ENCODE data around the gene PITPNM3. TPM values are rescaled to one million over a fixed set of nuclear protein-coding genes. Genes with fewer than 3 reads are reported as not detected.

Gene PITPNM3
- total and polyA plus RNA-seq, 12 donors = 1.1 to 9.8 (median 6.8) TPM

DNA sequence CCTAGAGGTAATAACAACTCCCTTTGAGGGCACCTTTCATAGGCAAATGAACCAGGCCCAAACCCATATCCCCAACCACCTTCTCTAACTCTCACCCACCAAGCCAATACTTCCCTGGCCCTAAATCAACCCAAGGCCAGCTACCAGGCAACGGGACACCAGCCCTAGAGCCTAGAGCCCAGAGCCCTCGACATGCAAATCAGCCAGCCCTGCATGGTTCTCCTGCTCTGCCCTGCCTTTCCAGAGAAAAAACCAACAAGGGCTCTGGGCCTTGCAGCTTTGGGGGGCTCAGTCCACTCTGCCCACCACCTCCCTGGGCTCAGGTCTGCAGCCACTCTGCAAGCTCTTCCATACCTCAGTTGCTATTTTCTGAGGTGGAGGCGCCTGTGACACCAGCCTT, 55.0 kb downstream of the PITPNM3 start:
- intact Hi-C loops (cut with DNase I) = no loop called here
- TF ChIP-seq, protein P1, sequence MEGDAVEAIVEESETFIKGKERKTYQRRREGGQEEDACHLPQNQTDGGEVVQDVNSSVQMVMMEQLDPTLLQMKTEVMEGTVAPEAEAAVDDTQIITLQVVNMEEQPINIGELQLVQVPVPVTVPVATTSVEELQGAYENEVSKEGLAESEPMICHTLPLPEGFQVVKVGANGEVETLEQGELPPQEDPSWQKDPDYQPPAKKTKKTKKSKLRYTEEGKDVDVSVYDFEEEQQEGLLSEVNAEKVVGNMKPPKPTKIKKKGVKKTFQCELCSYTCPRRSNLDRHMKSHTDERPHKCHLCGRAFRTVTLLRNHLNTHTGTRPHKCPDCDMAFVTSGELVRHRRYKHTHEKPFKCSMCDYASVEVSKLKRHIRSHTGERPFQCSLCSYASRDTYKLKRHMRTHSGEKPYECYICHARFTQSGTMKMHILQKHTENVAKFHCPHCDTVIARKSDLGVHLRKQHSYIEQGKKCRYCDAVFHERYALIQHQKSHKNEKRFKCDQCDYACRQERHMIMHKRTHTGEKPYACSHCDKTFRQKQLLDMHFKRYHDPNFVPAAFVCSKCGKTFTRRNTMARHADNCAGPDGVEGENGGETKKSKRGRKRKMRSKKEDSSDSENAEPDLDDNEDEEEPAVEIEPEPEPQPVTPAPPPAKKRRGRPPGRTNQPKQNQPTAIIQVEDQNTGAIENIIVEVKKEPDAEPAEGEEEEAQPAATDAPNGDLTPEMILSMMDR (IDR thresholded peaks at IDR 0.05) = no peak
- no peak for TF ChIP-seq POLR2A (IDR thresholded peaks at IDR 0.05)
- no peak overlapping the region for H3K4me3 ChIP-seq
- H3K27me3 ChIP-seq = no peaks in the 10 kb centered on the region
- no peak for DNase-seq
- H3K9me3 ChIP-seq (replicated peaks in 1 of 3) = no peaks in the 10 kb centered on the region
- WGBS, 4 donors = 75 to 91% (median 82%) methylated on average over 2 to 3 of the region's 3 CpGs
- no peaks in the 10 kb centered on the region for H3K36me3 ChIP-seq (replicated peaks in 1 of 2)
- no peak overlapping the region for H3K27ac ChIP-seq
- H3K4me1 ChIP-seq (replicated peaks in 1 of 2) = peaks cover 0 to 9% of the 10 kb centered on the region in 2 donors

DNA sequence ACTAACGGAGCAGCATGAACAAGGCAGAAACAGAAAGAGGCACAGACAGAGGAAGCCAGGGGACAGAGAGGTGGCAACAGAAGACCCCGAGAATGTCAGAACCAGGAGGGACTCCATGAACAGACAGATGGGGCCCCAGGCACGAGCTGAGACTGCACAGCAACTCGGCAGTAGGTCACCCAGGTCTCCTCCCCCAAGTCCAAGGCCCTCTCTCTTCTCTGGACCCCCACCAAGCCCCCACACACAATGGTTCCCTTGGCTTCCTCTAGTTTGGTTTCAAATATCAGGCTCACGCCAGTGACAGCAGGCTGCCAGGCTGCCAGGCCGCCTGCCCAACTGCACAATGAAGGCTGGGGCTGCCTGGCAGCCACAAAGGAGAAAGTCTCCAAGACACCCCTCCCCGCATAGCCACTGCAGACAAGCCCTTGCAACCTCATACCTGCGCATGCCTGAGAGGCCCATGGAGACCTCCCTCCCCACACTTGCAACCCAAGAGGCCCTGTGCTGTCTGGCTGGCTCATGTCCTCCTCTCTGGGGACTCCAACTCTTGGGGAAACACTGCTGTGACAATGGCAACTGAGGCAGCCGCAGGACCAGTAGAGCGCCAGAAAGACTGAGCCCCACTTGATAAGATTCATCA, 57.3 kb downstream of the PITPNM3 start:
- no peak for TF ChIP-seq POLR2A (IDR thresholded peaks at IDR 0.05)
- TF ChIP-seq, protein P1 (IDR thresholded peaks at IDR 0.05) = no peak
- no peaks in the 10 kb centered on the region for H3K27me3 ChIP-seq
- H3K4me3 ChIP-seq = no peak overlapping the region
- intact Hi-C loops (cut with DNase I) = no loop called here
- peak in 1 of 7 donors; percentile 31 for DNase-seq
- H3K4me1 ChIP-seq (replicated peaks in 1 of 2) = no peaks in the 10 kb centered on the region
- no peak overlapping the region for H3K27ac ChIP-seq
- no peaks in the 10 kb centered on the region for H3K9me3 ChIP-seq (replicated peaks in 1 of 3)
- H3K36me3 ChIP-seq (replicated peaks in 1 of 2) = no peaks in the 10 kb centered on the region
- WGBS, 4 donors = 85 to 96% (median 93%) methylated on average over 9 to 10 of the region's 10 CpGs

DNA sequence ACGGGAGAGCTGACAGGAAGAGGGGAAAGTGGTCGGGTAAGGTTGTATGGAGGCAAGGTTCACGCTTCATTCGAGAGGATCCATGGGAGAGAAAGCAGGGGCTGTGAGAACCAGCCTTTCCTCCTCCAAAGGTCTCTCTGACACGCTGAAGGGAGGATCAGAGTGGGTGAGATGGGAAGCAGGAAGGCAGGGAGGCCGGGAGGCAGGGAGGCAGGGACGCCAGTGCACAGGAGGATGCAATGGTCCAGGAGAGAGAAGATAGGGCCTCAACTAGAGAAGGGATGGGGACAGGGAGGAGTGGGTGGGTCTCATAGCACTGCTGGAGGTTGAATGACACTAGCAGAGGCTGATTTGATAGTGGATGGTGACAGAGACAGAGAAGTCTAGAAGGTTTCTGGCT, 58.0 kb downstream of the PITPNM3 start:
- Histone ChIP-seq H3K9me3 (replicated peaks in 1 of 3) (no peaks in the 10 kb centered on the region), H3K27ac (no peak overlapping the region), H3K36me3 (replicated peaks in 1 of 2) (no peaks in the 10 kb centered on the region), H3K27me3 (no peaks in the 10 kb centered on the region), H3K4me1 (replicated peaks in 1 of 2) (no peaks in the 10 kb centered on the region), H3K4me3 (no peak overlapping the region)
- 78 to 91% (median 88%) methylated on average over 7 of the region's 7 CpGs for WGBS, 4 donors
- peak in 1 of 7 donors; percentile 2 for DNase-seq
- no peak for TF ChIP-seq POLR2A (IDR thresholded peaks at IDR 0.05)
- TF ChIP-seq, protein P1 (IDR thresholded peaks at IDR 0.05) = no peak
- intact Hi-C loops (cut with DNase I) = no loop called here

DNA sequence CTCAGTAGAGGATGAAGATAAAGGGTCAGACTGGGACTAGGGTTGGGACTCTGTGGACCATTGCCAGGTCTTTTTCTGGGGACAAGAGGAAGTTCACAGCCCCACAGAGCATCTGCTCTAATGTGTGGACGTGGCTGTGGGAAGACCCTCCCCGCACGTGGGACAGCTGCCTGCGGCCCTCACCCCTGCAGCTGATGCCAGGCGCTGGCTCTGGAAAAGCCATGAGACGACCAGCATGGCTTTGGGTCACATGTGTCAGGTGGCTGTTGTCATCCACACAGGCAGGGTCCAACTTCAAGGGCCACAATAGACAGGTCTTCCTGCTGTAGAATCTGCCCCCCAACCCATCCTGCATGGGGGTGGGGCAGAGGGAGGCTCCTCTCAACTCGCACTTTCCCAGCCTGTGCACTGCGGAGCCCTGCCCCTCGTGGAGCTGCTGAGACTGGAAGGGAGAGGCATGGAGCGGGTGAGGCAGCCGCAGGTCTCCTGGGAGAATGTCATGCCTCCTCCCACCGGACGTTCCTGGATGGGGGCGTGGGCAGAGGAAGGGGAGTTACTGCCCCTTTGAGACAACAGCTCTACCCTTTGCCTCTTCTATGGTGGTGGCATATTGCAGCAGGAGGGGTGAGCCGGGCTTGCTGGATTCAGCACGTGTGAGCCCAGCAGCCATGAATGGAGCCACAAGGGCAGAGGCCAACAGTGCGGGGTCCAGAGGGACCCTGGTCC, 58.7 kb downstream of the PITPNM3 start:
- no peaks in the 10 kb centered on the region for H3K36me3 ChIP-seq (replicated peaks in 1 of 2)
- H3K4me3 ChIP-seq = no peak overlapping the region
- H3K4me1 ChIP-seq (replicated peaks in 1 of 2) = no peaks in the 10 kb centered on the region
- peak in 1 of 7 donors; percentile 37 for DNase-seq
- 69 to 78% (median 74%) methylated on average over 6 to 17 of the region's 17 CpGs for WGBS, 4 donors
- H3K27me3 ChIP-seq = no peaks in the 10 kb centered on the region
- H3K9me3 ChIP-seq (replicated peaks in 1 of 3) = no peaks in the 10 kb centered on the region
- no peak overlapping the region for H3K27ac ChIP-seq
- intact Hi-C loops (cut with DNase I) = no loop called here
- TF ChIP-seq, protein P1 (IDR thresholded peaks at IDR 0.05) = no peak
- no peak for TF ChIP-seq POLR2A (IDR thresholded peaks at IDR 0.05)

All from adrenal gland (tissue), 12 donors.